K562 (cell line): ENCODE measurements around the gene GPATCH2L. TPM values are rescaled to one million over a fixed set of nuclear protein-coding genes. Genes with fewer than 3 reads are reported as not detected.
A peak's percentile ranks its signal among the peaks of the same experiment; 100 is the strongest.

Source experiments
- ATAC-seq: fragments of 200-7000 bp; cut with Tn5 transposase; 3 replicates; pipeline ENCODE4 v1.9.1; 2020; ENCODE audit warnings: moderate library complexity
- BruUV-seq: library from RNA; stranded (reverse); fragments of 400-500 nt; replicated peaks from 2 replicates; lab custom pipeline; 2021; lab: Mats Ljungman, UMichigan
- CTCF ChIA-PET: fragments of 300-600 bp; formaldehyde crosslinking; extraction: SDS; loops from one replicate; lab custom pipeline; 2021; ENCODE audit warnings: low intra/inter-chr PET ratio; lab: Yijun Ruan, JAX
- POLR2A ChIA-PET: fragments of 300-600, 350-650 bp; sonication (Branson Sonifier 250); formaldehyde crosslinking; extraction: SDS; loops from one replicate; lab custom pipeline; 2021; ENCODE audit warnings: antibody characterized with exemption, inconsistent platforms; lab: Yijun Ruan, JAX
- DNase-seq, 4 experiments: peaks; one replicate each; pipeline versions ENCODE4 v3.0.0 to v3.0.0-alpha.2; 2011 to 2018; ENCODE audit warnings: low spot score in 3 of 4, mixed read lengths in 3 of 4; ENCODE audit errors: extremely low read depth in 1 of 4
- FAIRE-seq: peaks from 2 replicates; lab custom pipeline; 2011; peaks lifted over from hg19 to GRCh38; lab: Jason Lieb, UNC
- H2AFZ ChIP-seq: 2 replicates; pipeline ENCODE4 v1.6.0; 2011; ENCODE audit warnings: low read depth, low read length, control low read depth, inconsistent platforms
- H3K27ac ChIP-seq: fragments of 200-600 bp; 3 replicates; pipeline ENCODE4 v1.8.0; 2011; ENCODE audit warnings: low read depth, mild to moderate bottlenecking, control low read depth, inconsistent platforms, low read length, moderate library complexity, mixed read lengths; ENCODE audit errors: extremely low read depth
- H3K27me3 ChIP-seq, 2 experiments: fragments of 300-600 bp in 1 of 2; 2 replicates in 1 of 2; 3 replicates in 1 of 2; pipeline versions ENCODE4 v1.6.0 to v1.8.0; 2011; ENCODE audit warnings: inconsistent platforms in 2 of 2, low read length in 2 of 2, mild to moderate bottlenecking in 1 of 2, mixed read lengths in 1 of 2, moderate library complexity in 1 of 2; ENCODE audit not compliant: control insufficient read depth in 2 of 2, insufficient read depth in 2 of 2
- H3K36me3 ChIP-seq: fragments of 300-600 bp; 3 replicates; pipeline ENCODE4 v1.8.0; 2011; ENCODE audit warnings: mild to moderate bottlenecking, low read length, inconsistent platforms; ENCODE audit not compliant: control insufficient read depth, insufficient read depth
- H3K4me1 ChIP-seq, 2 experiments: fragments of 200-600 bp in 1 of 2; replicated peaks in 1 of 2; 2 replicates in 1 of 2; 3 replicates in 1 of 2; pipeline versions ENCODE4 v1.5.1 to v1.8.0; 2011; ENCODE audit warnings: inconsistent platforms in 2 of 2, low read length in 2 of 2, mild to moderate bottlenecking in 1 of 2, mixed read lengths in 1 of 2, moderate library complexity in 1 of 2; ENCODE audit not compliant: control insufficient read depth in 2 of 2, insufficient read depth in 2 of 2
- H3K4me2 ChIP-seq: 2 replicates; pipeline ENCODE4 v1.6.1; 2011; ENCODE audit warnings: low read length, control low read depth, inconsistent platforms, mixed read lengths; ENCODE audit not compliant: insufficient read depth
- H3K4me3 ChIP-seq: fragments of 200-600 bp; sonication (generic), shearing (Covaris generic); 2 replicates; pipeline ENCODE4 v1.5.1; 2016; ENCODE audit warnings: control low read depth, inconsistent platforms
- H3K79me2 ChIP-seq: fragments of 200-600 bp; 3 replicates; pipeline ENCODE4 v1.8.0; 2011; ENCODE audit warnings: low read length, inconsistent platforms; ENCODE audit not compliant: control insufficient read depth, insufficient read depth
- H3K9ac ChIP-seq, 2 experiments: 2 replicates each; pipeline versions ENCODE4 v1.6.0 to v1.6.1; 2011; ENCODE audit warnings: low read depth in 2 of 2, low read length in 2 of 2, control low read depth in 1 of 2, inconsistent platforms in 1 of 2, mild to moderate bottlenecking in 1 of 2, mixed read lengths in 1 of 2; ENCODE audit not compliant: insufficient read depth in 1 of 2
- H3K9me1 ChIP-seq: one replicate; pipeline ENCODE4 v1.6.0; 2011; ENCODE audit warnings: inconsistent platforms, mild to moderate bottlenecking, low read length, moderate library complexity; ENCODE audit not compliant: control insufficient read depth, insufficient read depth
- H3K9me3 ChIP-seq: replicated peaks from 2 replicates; pipeline ENCODE4 v1.5.1; 2011; ENCODE audit warnings: low read depth, low read length, inconsistent platforms; ENCODE audit not compliant: control insufficient read depth, insufficient read depth
- H4K20me1 ChIP-seq: replicated peaks from 2 replicates; pipeline ENCODE4 v1.6.1; 2011; ENCODE audit warnings: low read length, inconsistent platforms, mixed read lengths; ENCODE audit not compliant: control insufficient read depth, insufficient read depth
- CEBPG ChIP-seq, 3 experiments: fragments of 200-800 bp in 1 of 3; sonication (Bioruptor generic) in 1 of 3; sonication (generic) in 1 of 3; formaldehyde crosslinking in 1 of 3; IDR thresholded peaks in 2 of 3; conservative IDR thresholded peaks in 1 of 3; 2 replicates each; pipeline versions ENCODE4 v1.6.1 to v1.8.0; 2016 to 2022; ENCODE audit warnings: missing compliant biosample characterization in 2 of 3, missing genetic modification characterization in 2 of 3, mild to moderate bottlenecking in 1 of 3, missing genetic modification reagents in 1 of 3
- PRDM10 ChIP-seq: fragments of 450-650 bp; IDR thresholded peaks from 2 replicates; pipeline ENCODE4 v1.6.1; 2018; ENCODE audit not compliant: partially characterized antibody
- SIRT6 ChIP-seq: IDR thresholded peaks from one replicate; pipeline ENCODE4 v1.6.1; 2012; ENCODE audit warnings: low read depth, mild to moderate bottlenecking, control low read depth, inconsistent platforms, low read length, moderate library complexity
- ZNF165 ChIP-seq: fragments of 250-450 bp; sonication (Bioruptor Pico); IDR thresholded peaks from 2 replicates; pipeline ENCODE4 v1.4.0; 2020; ENCODE audit warnings: borderline replicate concordance
- ZNF384 ChIP-seq: IDR thresholded peaks from 2 replicates; pipeline ENCODE4 v1.6.1; 2012; ENCODE audit warnings: low read depth, low read length, improper control_type of control experiment
- WGBS: fragments of 100-300 bp; shearing (Covaris generic); methylation state at CpG from one replicate; pipeline ENCODE4 v1.1.6; 2016; ENCODE audit warnings: low coverage, mixed read lengths; ENCODE audit not compliant: insufficient coverage; ENCODE audit errors: missing lambda C conversion rate; 5-methylcytosine and 5-hydroxymethylcytosine counted together
- in situ Hi-C: fragments of 300-500 bp; cut with MboI; formaldehyde crosslinking; loops from 4 replicates; pipeline ENCODE4 v1.15.0; 2018; ENCODE audit warnings: inconsistent platforms, mixed read lengths
- intact Hi-C: fragments of 100-400 bp; cut with micrococcal nuclease; formaldehyde crosslinking; loops from 2 replicates; pipeline ENCODE4 v1.14.2; 2022
- polyA plus RNA-seq, 8 experiments: library from polyadenylated mRNA; depleted of rRNA in 4 of 8; stranded (reverse) in 5 of 8; unstranded in 3 of 8; fragments of >200 nt; fragmentation: Nextera tagmentation in 2 of 8; fragmentation: Illumina TruSeq in 1 of 8; extraction: Ambion mirVana in 2 of 8; extraction: Trizol in 1 of 8; gene quantifications; 2 replicates each; pipeline versions ENCODE4 v1.2.1 to v1.2.3, GENCODE V29; 2011 to 2014; ENCODE audit warnings: inconsistent platforms in 1 of 8, missing spikeins in 1 of 8
- total RNA-seq, 7 experiments: library from RNA; depleted of rRNA in 6 of 7; stranded (reverse); fragments of >200 nt in 6 of 7; fragmentation: Illumina TruSeq in 2 of 7; extraction: Trizol in 2 of 7; gene quantifications; 2 replicates each; pipeline versions ENCODE4 v1.2.1 to v1.2.3, GENCODE V29; 2011 to 2021; ENCODE audit warnings: low replicate concordance in 1 of 7

Gene GPATCH2L
- total and polyA plus RNA-seq, 9 of the 15 experiments (the other 6 are each of a cell fraction or from before 2014, with no cell fraction given) = 13.1 to 39.6 (median 20.0) TPM

- TF ChIP-seq PRDM10 (no peak), ZNF384 (peak; percentile 76; the same call in 1 of the 2 replicates)
These were observed 60.5 kb downstream of the GPATCH2L start (continued) for GRCh38 chr14:76212242-76212641.

- TF ChIP-seq ZNF165 (CRISPR knock-in tag) = no peak
- TF ChIP-seq CEBPG (CRISPR knock-in tag; IDR thresholded peaks at IDR 0.05) = no peak
- peak in 1 of 2 experiments; percentile 15; a peak in 1 of 4 replicates for TF ChIP-seq CEBPG (tag; conservative IDR thresholded peaks at IDR 0.05 in 1 of 2, IDR thresholded peaks at IDR 0.05 in 1 of 2)
- no peak for TF ChIP-seq SIRT6
- FAIRE-seq (no peak), DNase-seq (no peak), ATAC-seq (no peak)
- Histone ChIP-seq H3K9ac (no peak overlapping the region), H3K27me3 (no peaks in the 10 kb centered on the region), H3K4me2 (no peak overlapping the region), H2AFZ (no peak overlapping the region), H3K36me3 (no peaks in the 10 kb centered on the region), H3K79me2 (no peaks in the 10 kb centered on the region), H3K4me3 (no peak overlapping the region), H4K20me1 (no peaks in the 10 kb centered on the region), H3K9me3 (no peaks in the 10 kb centered on the region), H3K27ac (no peak overlapping the region), H3K4me1 (peaks cover 0 to 5% of the 10 kb centered on the region in 2 experiments; a peak in 1 of 5 replicates), H3K9me1 (no peaks in the 10 kb centered on the region)
- WGBS = 95% methylated on average over 3 of the region's 3 CpGs
- ChIA-PET CTCF (no interaction called here), POLR2A (no interaction called here)
- intact Hi-C loops (no loop called here), in situ Hi-C loops (no loop called here)
- no TSS peak for BruUV-seq
These were observed 65.5 kb downstream of the GPATCH2L start for GRCh38 chr14:76217179-76217578.
